ENCODE results near the gene IL4. TPM values are rescaled to one million over a fixed set of nuclear protein-coding genes. Genes with fewer than 3 reads are reported as not detected.

IL4 gene
- total and polyA plus RNA-seq, 2 of the 13 experiments (the other 11 are each of a cell fraction or from before 2014, with no cell fraction given): not detected

- no peak for ATAC-seq
These were observed 7.7 kb downstream of the IL4 start for GRCh38 chr5:132681476-132681831.

GRCh38 chr5:132681983-132682382 is 8.2 kb downstream of the IL4 start:
- Histone ChIP-seq H3K4me1 (ENCODE audit: insufficient read depth, low read length) (peaks cover 19% of the 10 kb centered on the region), H3K4me3 (replicated peaks in 1 of 3; ENCODE audit: insufficient read depth in 1 of 3, low read depth in 2 of 3, low read length in 3 of 3) (no peak overlapping the region), H3K27ac (ENCODE audit: extremely low read length, insufficient read depth, low read length) (no peak overlapping the region), H3K4me2 (ENCODE audit: low read depth, low read length) (no peak overlapping the region), H3K9me3 (ENCODE audit: low read length) (no peaks in the 10 kb centered on the region), H2AFZ (ENCODE audit: low read length) (no peak overlapping the region), H3K79me2 (ENCODE audit: insufficient read depth, low read length) (no peaks in the 10 kb centered on the region), H3K36me3 (replicated peaks in 1 of 2; ENCODE audit: control insufficient read depth in 1 of 2, insufficient read depth in 2 of 2, low read length in 2 of 2) (no peaks in the 10 kb centered on the region), H4K20me1 (ENCODE audit: insufficient read depth, low read length) (no peaks in the 10 kb centered on the region), H3K9ac (ENCODE audit: insufficient read depth, low read depth, low read length) (no peak overlapping the region), H3K27me3 (ENCODE audit: control insufficient read depth in 1 of 2, insufficient read depth in 2 of 2, low read length in 2 of 2) (no peaks in the 10 kb centered on the region; a peak in 1 of 5 replicates)
- CTCF ChIA-PET (ENCODE audit: low intra/inter-chr PET ratio, low total read pairs): no interaction called here
- FAIRE-seq: no peak
- whole genome bisulfite sequencing (ENCODE audit: low lambda C conversion rate): 100% methylated on average over 3 of the region's 4 CpGs
- intact Hi-C loops (cut with micrococcal nuclease; ENCODE audit: unreplicated experiment): no loop called here
- in situ Hi-C loops (cut with HindIII; ENCODE audit: extremely low pct_ligation_motif_present, low pct_unique_long_range_greater_than_20kb): no loop called here
- POLR2A ChIA-PET: no interaction called here
- DNase-seq (ENCODE audit: low spot score): no peak
- BruUV-seq (replicated peaks): no TSS peak
- no peak for ATAC-seq
- no peak for TF ChIP-seq ZNF747 (CRISPR knock-in tag; IDR thresholded peaks at IDR 0.05; ENCODE audit: borderline replicate concordance)
- TF ChIP-seq ZNF33A (CRISPR knock-in tag; IDR thresholded peaks at IDR 0.05; ENCODE audit: borderline replicate concordance): no peak
- TF ChIP-seq CREB3 (CRISPR knock-in tag; IDR thresholded peaks at IDR 0.05): no peak
- TF ChIP-seq NCOA1 (CRISPR knock-in tag; IDR thresholded peaks at IDR 0.05): no peak

More at GRCh38 chr5:132681476-132681831, 7.7 kb downstream of the IL4 start:
- FAIRE-seq: no peak
- 61% methylated on average over 2 of the region's 2 CpGs for WGBS (ENCODE audit: low lambda C conversion rate)
- ChIA-PET POLR2A (no interaction called here), CTCF (ENCODE audit: low intra/inter-chr PET ratio, low total read pairs) (no interaction called here)
- no peak overlapping the region for H3K4me2 ChIP-seq (ENCODE audit: low read depth, low read length)
- in situ Hi-C loops (cut with HindIII; ENCODE audit: extremely low pct_ligation_motif_present, low pct_unique_long_range_greater_than_20kb) (no loop called here), intact Hi-C loops (cut with micrococcal nuclease; ENCODE audit: unreplicated experiment) (no loop called here)
- DNase-seq (ENCODE audit: low spot score): no peak
- H3K27ac ChIP-seq (ENCODE audit: extremely low read length, insufficient read depth, low read length): no peak overlapping the region
- H2AFZ ChIP-seq (ENCODE audit: low read length): no peak overlapping the region
- no peaks in the 10 kb centered on the region for H3K9me3 ChIP-seq (ENCODE audit: low read length)
- H3K27me3 ChIP-seq (ENCODE audit: control insufficient read depth in 1 of 2, insufficient read depth in 2 of 2, low read length in 2 of 2): no peaks in the 10 kb centered on the region; a peak in 1 of 5 replicates
- BruUV-seq (replicated peaks): no TSS peak
- H4K20me1 ChIP-seq (ENCODE audit: insufficient read depth, low read length): no peaks in the 10 kb centered on the region
- no peak overlapping the region for H3K4me3 ChIP-seq (replicated peaks in 1 of 3; ENCODE audit: insufficient read depth in 1 of 3, low read depth in 2 of 3, low read length in 3 of 3)
- H3K4me1 ChIP-seq (ENCODE audit: insufficient read depth, low read length): peaks cover 21% of the 10 kb centered on the region
- no peaks in the 10 kb centered on the region for H3K79me2 ChIP-seq (ENCODE audit: insufficient read depth, low read length)
- TF ChIP-seq CBFB (CRISPR knock-in tag; IDR thresholded peaks at IDR 0.05): no peak
- no peak for TF ChIP-seq LRRFIP1 (CRISPR knock-in tag; conservative IDR thresholded peaks at IDR 0.05)
- TF ChIP-seq SOX13 (IDR thresholded peaks at IDR 0.05): no peak
- no peak for TF ChIP-seq SOX13 (CRISPR knock-in tag; conservative IDR thresholded peaks at IDR 0.05 in 1 of 2, IDR thresholded peaks at IDR 0.05 in 1 of 2)
- no peak for TF ChIP-seq ZNF768 (CRISPR knock-in tag; IDR thresholded peaks at IDR 0.05)
- TF ChIP-seq POLR2A (IDR thresholded peaks at IDR 0.05; ENCODE audit: insufficient read depth in 1 of 2, low read depth in 2 of 2, low read length in 2 of 2): no peak
- TF ChIP-seq ZNF672 (CRISPR knock-in tag; IDR thresholded peaks at IDR 0.05): no peak
- H3K9ac ChIP-seq (ENCODE audit: insufficient read depth, low read depth, low read length): no peak overlapping the region
- no peaks in the 10 kb centered on the region for H3K36me3 ChIP-seq (replicated peaks in 1 of 2; ENCODE audit: control insufficient read depth in 1 of 2, insufficient read depth in 2 of 2, low read length in 2 of 2)

All from HepG2 (cell line).